HL-60/S4 treated with phorbol 12-myristate 13-acetate at 8.2 ng/mL for 4 days and 3 days (cell line): ENCODE data around the gene PLPPR5.
"Not testable (repeated sequence)": the region's sequence is repeated elsewhere in the genome, so short reads cannot be mapped to it uniquely, and the experiment has no call there.

Source experiments
- in situ Hi-C: fragments of 300-500 bp; cut with MboI; formaldehyde crosslinking; loops from 2 replicates; pipeline ENCODE4 v1.15.0; 2022; ENCODE audit warnings: low sequenced_read_pairs

Gene PLPPR5

GRCh38 chr1:99004861-99005442 is at the start of gene PLPPR5:
Gene PLPPR5, minus strand, starts transcription at chr1:99004861. Its CDS starts 190 bp downstream, at chr1:99004671.
- in situ Hi-C loops = no loop called here

GRCh38 chr1:99051611-99052283 is 47.1 kb upstream of the PLPPR5 start:
- in situ Hi-C loops = no loop called here

- in situ Hi-C loops = no loop called here
Observed at GRCh38 chr1:99049745-99050144, 45.1 kb upstream of the PLPPR5 start.

GRCh38 chr1:99036746-99037145 is 32.1 kb upstream of the PLPPR5 start:
- in situ Hi-C loops = not testable (repeated sequence)

GRCh38 chr1:99018313-99018712 is 13.7 kb upstream of the PLPPR5 start:
- in situ Hi-C loops = no loop called here

- in situ Hi-C loops = no loop called here
Observed at GRCh38 chr1:99017655-99018054, 13.0 kb upstream of the PLPPR5 start.

GRCh38 chr1:99010679-99011078 is 6.0 kb upstream of the PLPPR5 start:
- in situ Hi-C loops = no loop called here

- in situ Hi-C loops = no loop called here
Observed at GRCh38 chr1:99007366-99007765, 2.7 kb upstream of the PLPPR5 start.

GRCh38 chr1:99005537-99005942 is 879 bp upstream of the PLPPR5 start:
- in situ Hi-C loops = no loop called here

- in situ Hi-C loops = no loop called here
Observed at GRCh38 chr1:99004254-99004860, 304 bp downstream of the PLPPR5 start.

GRCh38 chr1:99003581-99004253 is 944 bp downstream of the PLPPR5 start:
- in situ Hi-C loops = no loop called here

GRCh38 chr1:98992844-98993243 is 11.8 kb downstream of the PLPPR5 start:
- in situ Hi-C loops = no loop called here

GRCh38 chr1:98991127-98992012 is 13.3 kb downstream of the PLPPR5 start:
- in situ Hi-C loops = no loop called here

- in situ Hi-C loops = no loop called here
Observed at GRCh38 chr1:98989556-98989907, 15.1 kb downstream of the PLPPR5 start.

GRCh38 chr1:98988904-98989555 is 15.6 kb downstream of the PLPPR5 start:
- in situ Hi-C loops = no loop called here

GRCh38 chr1:98985687-98986086 is 19.0 kb downstream of the PLPPR5 start:
- in situ Hi-C loops = no loop called here

- in situ Hi-C loops = no loop called here
Observed at GRCh38 chr1:98981917-98982513, 22.6 kb downstream of the PLPPR5 start.

- in situ Hi-C loops = no loop called here
Observed at GRCh38 chr1:98979463-98979862, 25.2 kb downstream of the PLPPR5 start.

GRCh38 chr1:98975810-98976209 is 28.9 kb downstream of the PLPPR5 start:
- in situ Hi-C loops = no loop called here

GRCh38 chr1:98975113-98975512 is 29.5 kb downstream of the PLPPR5 start:
- in situ Hi-C loops = no loop called here
